ENCODE measurements around the gene OSBPL6. TPM values are rescaled to one million over a fixed set of nuclear protein-coding genes. Genes with fewer than 3 reads are reported as not detected.

OSBPL6 gene
- 1 to 10 TPM; 2.3 to 3.3 TPM for total RNA-seq
- 1 to 10 TPM; 1.3 to 2.0 TPM for polyA plus RNA-seq

DNA sequence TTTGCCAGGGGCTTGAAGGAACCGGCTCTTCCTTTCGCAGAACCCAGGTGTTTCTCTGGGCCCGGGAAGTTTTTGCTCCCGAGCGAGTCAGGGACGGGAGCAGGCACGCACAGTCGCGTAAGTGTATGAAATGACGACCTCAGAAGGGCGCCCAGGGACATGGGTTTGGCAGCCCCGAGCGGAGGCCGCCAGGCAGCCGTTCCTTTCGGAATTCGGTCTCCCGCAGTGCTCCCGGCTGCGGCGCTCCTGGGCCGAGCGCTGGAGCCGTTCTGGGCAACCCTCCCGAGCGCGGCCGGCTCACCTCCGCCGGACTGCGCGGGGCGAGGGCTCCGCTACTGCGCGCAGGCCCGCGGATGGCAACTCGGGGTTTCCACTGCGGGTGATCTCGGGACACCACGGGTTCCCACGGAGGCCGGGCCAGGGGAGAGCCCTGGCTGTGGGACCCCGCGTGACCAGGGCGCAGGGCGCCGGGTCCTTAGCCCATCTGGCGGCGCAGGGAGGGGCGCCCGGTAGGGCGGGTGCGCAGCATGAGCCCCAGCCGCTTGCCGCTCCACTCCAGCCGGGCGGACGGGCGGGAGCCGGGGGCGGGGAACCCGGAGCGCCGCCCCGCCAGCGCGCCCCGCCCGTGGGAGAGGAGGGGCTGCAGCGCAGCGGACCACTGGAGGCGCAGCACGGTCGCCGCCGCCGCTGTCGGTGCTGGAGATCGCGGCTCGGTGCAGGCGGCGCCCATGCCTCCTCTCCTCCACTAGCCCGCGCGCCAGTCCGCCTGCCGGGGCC lies at the start of gene OSBPL6:
Gene OSBPL6 (plus strand): TSS at position 690 of the 777 bp plus-strand sequence. CDS start 111,673 bp downstream, outside the sequence.
- Histone ChIP-seq H3K27me3 (ENCODE audit: control insufficient read depth in 4 of 4, insufficient read depth in 4 of 4, low read length in 3 of 4) (no peaks in the 10 kb centered on the region), H3K9ac (ENCODE audit: low read depth in 1 of 2, low read length in 2 of 2) (peak within 1 kb of the TSS; percentile 50 to 97)
- under 1% methylated on average over 90 of the region's 90 CpGs for WGBS

DNA sequence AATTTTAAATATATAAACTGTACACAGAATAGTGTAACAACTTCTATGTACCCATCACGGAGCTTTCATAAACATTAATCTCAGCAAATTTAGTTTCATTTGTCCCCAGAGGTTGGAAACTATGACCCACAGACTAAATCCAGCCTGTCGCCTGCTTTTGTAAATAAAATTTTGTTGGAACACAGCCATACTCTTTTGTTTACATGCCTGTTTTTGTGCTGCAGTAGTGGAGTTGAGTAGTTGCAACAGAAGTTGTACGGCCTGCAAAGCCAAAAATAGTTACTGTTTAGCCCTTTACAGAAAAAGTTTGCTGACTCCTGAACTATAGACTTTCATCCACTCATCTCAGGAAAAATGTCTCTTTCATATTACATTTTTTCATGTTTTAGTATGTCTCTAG lies 42.3 kb upstream of the OSBPL6 start:
- Histone ChIP-seq H3K27me3 (ENCODE audit: control insufficient read depth in 4 of 4, insufficient read depth in 4 of 4, low read length in 3 of 4) (no peaks in the 10 kb centered on the region), H3K4me1 (ENCODE audit: control insufficient read depth in 4 of 4, insufficient read depth in 4 of 4, low read length in 3 of 4) (peaks cover 0 to 12% (median 8%) of the 10 kb centered on the region in 4 donors), H3K27ac (ENCODE audit: low read depth in 1 of 2, low read length in 2 of 2) (peak overlapping the region; percentile 79 to 86), H3K4me3 (ENCODE audit: low read depth in 1 of 3, low read length in 3 of 3) (peak overlapping the region in 1 of 3 donors; percentile 23), H3K9ac (ENCODE audit: low read depth in 1 of 2, low read length in 2 of 2) (peak overlapping the region in 1 of 2 donors; percentile 85), H3K9me3 (ENCODE audit: control insufficient read depth in 4 of 4, low read length in 3 of 4) (no peaks in the 10 kb centered on the region), H3K36me3 (ENCODE audit: control insufficient read depth in 4 of 4, insufficient read depth in 3 of 4, low read depth in 1 of 4, low read length in 3 of 4) (no peaks in the 10 kb centered on the region)
- WGBS: 13% methylated on average over 3 of the region's 3 CpGs
- DNase-seq (ENCODE audit: low spot score): no peak
- TF ChIP-seq RXRA (IDR thresholded peaks at IDR 0.05) (peak; percentile 67 to 81), GABPA (IDR thresholded peaks at IDR 0.05 in 1 of 2, conservative IDR thresholded peaks at IDR 0.05 in 1 of 2) (peak in 1 of 2 donors; percentile 30), FOXA2 (IDR thresholded peaks at IDR 0.05) (peak; percentile 93), TAF1 (conservative IDR thresholded peaks at IDR 0.05) (no peak), HNF4A (conservative IDR thresholded peaks at IDR 0.05) (peak; percentile 82 to 85), FOXA1 (IDR thresholded peaks at IDR 0.05) (peak; percentile 94), EGR1 (IDR thresholded peaks at IDR 0.05; ENCODE audit: low read depth in 2 of 2) (peak in 1 of 2 donors; percentile 93), RAD21 (IDR thresholded peaks at IDR 0.05) (peak; percentile 38 to 44)
- TF ChIP-seq, protein P1, sequence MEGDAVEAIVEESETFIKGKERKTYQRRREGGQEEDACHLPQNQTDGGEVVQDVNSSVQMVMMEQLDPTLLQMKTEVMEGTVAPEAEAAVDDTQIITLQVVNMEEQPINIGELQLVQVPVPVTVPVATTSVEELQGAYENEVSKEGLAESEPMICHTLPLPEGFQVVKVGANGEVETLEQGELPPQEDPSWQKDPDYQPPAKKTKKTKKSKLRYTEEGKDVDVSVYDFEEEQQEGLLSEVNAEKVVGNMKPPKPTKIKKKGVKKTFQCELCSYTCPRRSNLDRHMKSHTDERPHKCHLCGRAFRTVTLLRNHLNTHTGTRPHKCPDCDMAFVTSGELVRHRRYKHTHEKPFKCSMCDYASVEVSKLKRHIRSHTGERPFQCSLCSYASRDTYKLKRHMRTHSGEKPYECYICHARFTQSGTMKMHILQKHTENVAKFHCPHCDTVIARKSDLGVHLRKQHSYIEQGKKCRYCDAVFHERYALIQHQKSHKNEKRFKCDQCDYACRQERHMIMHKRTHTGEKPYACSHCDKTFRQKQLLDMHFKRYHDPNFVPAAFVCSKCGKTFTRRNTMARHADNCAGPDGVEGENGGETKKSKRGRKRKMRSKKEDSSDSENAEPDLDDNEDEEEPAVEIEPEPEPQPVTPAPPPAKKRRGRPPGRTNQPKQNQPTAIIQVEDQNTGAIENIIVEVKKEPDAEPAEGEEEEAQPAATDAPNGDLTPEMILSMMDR (IDR thresholded peaks at IDR 0.05; ENCODE audit: low read depth, low read length, missing input control): no peak
- TF ChIP-seq, protein P2, sequence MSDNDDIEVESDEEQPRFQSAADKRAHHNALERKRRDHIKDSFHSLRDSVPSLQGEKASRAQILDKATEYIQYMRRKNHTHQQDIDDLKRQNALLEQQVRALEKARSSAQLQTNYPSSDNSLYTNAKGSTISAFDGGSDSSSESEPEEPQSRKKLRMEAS (IDR thresholded peaks at IDR 0.05): peak; percentile 55
- TF ChIP-seq, protein P3, sequence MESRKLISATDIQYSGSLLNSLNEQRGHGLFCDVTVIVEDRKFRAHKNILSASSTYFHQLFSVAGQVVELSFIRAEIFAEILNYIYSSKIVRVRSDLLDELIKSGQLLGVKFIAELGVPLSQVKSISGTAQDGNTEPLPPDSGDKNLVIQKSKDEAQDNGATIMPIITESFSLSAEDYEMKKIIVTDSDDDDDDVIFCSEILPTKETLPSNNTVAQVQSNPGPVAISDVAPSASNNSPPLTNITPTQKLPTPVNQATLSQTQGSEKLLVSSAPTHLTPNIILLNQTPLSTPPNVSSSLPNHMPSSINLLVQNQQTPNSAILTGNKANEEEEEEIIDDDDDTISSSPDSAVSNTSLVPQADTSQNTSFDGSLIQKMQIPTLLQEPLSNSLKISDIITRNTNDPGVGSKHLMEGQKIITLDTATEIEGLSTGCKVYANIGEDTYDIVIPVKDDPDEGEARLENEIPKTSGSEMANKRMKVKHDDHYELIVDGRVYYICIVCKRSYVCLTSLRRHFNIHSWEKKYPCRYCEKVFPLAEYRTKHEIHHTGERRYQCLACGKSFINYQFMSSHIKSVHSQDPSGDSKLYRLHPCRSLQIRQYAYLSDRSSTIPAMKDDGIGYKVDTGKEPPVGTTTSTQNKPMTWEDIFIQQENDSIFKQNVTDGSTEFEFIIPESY (IDR thresholded peaks at IDR 0.05): peak; percentile 87

More for the DNA sequence above, at the start of gene OSBPL6:
- peak; percentile 79 for DNase-seq (ENCODE audit: low spot score)
- Histone ChIP-seq H3K27ac (ENCODE audit: low read depth in 1 of 2, low read length in 2 of 2) (peak within 1 kb of the TSS; percentile 85 to 94), H3K9me3 (ENCODE audit: control insufficient read depth in 4 of 4, low read length in 3 of 4) (no peaks in the 10 kb centered on the region), H3K4me3 (ENCODE audit: low read depth in 1 of 3, low read length in 3 of 3) (peak within 1 kb of the TSS; percentile 73 to 90 (median 79)), H3K4me1 (ENCODE audit: control insufficient read depth in 4 of 4, insufficient read depth in 4 of 4, low read length in 3 of 4) (peaks cover 0 to 20% (median 13%) of the 10 kb centered on the region in 4 donors), H3K36me3 (ENCODE audit: control insufficient read depth in 4 of 4, insufficient read depth in 3 of 4, low read depth in 1 of 4, low read length in 3 of 4) (no peaks in the 10 kb centered on the region)
- TF ChIP-seq, protein P4, sequence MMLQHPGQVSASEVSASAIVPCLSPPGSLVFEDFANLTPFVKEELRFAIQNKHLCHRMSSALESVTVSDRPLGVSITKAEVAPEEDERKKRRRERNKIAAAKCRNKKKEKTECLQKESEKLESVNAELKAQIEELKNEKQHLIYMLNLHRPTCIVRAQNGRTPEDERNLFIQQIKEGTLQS (IDR thresholded peaks at IDR 0.05): peak; percentile 5
- TF ChIP-seq YY1 (IDR thresholded peaks at IDR 0.05): peak; percentile 9
- peak; percentile 56 for TF ChIP-seq TAF1 (conservative IDR thresholded peaks at IDR 0.05)
- TF ChIP-seq HNF4A (conservative IDR thresholded peaks at IDR 0.05): no peak
- TF ChIP-seq, protein P1 (IDR thresholded peaks at IDR 0.05; ENCODE audit: low read depth, low read length, missing input control): peak; percentile 36
- TF ChIP-seq, protein P5, sequence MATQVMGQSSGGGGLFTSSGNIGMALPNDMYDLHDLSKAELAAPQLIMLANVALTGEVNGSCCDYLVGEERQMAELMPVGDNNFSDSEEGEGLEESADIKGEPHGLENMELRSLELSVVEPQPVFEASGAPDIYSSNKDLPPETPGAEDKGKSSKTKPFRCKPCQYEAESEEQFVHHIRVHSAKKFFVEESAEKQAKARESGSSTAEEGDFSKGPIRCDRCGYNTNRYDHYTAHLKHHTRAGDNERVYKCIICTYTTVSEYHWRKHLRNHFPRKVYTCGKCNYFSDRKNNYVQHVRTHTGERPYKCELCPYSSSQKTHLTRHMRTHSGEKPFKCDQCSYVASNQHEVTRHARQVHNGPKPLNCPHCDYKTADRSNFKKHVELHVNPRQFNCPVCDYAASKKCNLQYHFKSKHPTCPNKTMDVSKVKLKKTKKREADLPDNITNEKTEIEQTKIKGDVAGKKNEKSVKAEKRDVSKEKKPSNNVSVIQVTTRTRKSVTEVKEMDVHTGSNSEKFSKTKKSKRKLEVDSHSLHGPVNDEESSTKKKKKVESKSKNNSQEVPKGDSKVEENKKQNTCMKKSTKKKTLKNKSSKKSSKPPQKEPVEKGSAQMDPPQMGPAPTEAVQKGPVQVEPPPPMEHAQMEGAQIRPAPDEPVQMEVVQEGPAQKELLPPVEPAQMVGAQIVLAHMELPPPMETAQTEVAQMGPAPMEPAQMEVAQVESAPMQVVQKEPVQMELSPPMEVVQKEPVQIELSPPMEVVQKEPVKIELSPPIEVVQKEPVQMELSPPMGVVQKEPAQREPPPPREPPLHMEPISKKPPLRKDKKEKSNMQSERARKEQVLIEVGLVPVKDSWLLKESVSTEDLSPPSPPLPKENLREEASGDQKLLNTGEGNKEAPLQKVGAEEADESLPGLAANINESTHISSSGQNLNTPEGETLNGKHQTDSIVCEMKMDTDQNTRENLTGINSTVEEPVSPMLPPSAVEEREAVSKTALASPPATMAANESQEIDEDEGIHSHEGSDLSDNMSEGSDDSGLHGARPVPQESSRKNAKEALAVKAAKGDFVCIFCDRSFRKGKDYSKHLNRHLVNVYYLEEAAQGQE (IDR thresholded peaks at IDR 0.05): no peak
- TF ChIP-seq, protein P2 (IDR thresholded peaks at IDR 0.05): peak; percentile 2
- no peak for TF ChIP-seq HNF4G (IDR thresholded peaks at IDR 0.05)
- TF ChIP-seq RAD21 (IDR thresholded peaks at IDR 0.05): peak in 1 of 2 donors; percentile 42
- no peak for TF ChIP-seq FOXA2 (IDR thresholded peaks at IDR 0.05)
- TF ChIP-seq RXRA (IDR thresholded peaks at IDR 0.05): no peak
- no peak for TF ChIP-seq FOXA1 (IDR thresholded peaks at IDR 0.05)
- TF ChIP-seq JUND (IDR thresholded peaks at IDR 0.05): no peak

Data from liver (tissue), 9 donors.